ENCODE results near the gene WDFY4. TPM values are rescaled to one million over a fixed set of nuclear protein-coding genes. Genes with fewer than 3 reads are reported as not detected.

WDFY4 gene
- total RNA-seq, 1 donor from 2014 or later, result not detected

- Mint-ChIP-seq H3K9me3 (ENCODE audit: low read depth) (no peaks in the 10 kb centered on the region), H3K4me3 (ENCODE audit: unreplicated experiment) (no peak overlapping the region), H3K4me1 (ENCODE audit: low read depth) (no peaks in the 10 kb centered on the region), H3K27ac (ENCODE audit: unreplicated experiment) (no peak overlapping the region), H3K27me3 (ENCODE audit: low read depth) (peaks cover 16% of the 10 kb centered on the region), H3K36me3 (ENCODE audit: low read depth) (no peaks in the 10 kb centered on the region)
- no peak for DNase-seq (ENCODE audit: low spot score)
- no peak for TF ChIP-seq CTCF (IDR thresholded peaks at IDR 0.05)
Measured at GRCh38 chr10:48740988-48741387, 56.3 kb downstream of the WDFY4 start.

GRCh38 chr10:48742891-48743860 is 58.5 kb downstream of the WDFY4 start:
- H3K36me3 Mint-ChIP-seq (ENCODE audit: low read depth), result peaks cover 2% of the 10 kb centered on the region
- no peak overlapping the region for H3K4me3 Mint-ChIP-seq (ENCODE audit: unreplicated experiment)
- peaks cover 15% of the 10 kb centered on the region for H3K27me3 Mint-ChIP-seq (ENCODE audit: low read depth)
- no peaks in the 10 kb centered on the region for H3K4me1 Mint-ChIP-seq (ENCODE audit: low read depth)
- H3K9me3 Mint-ChIP-seq (ENCODE audit: low read depth), result peaks cover 13% of the 10 kb centered on the region
- no peak overlapping the region for H3K27ac Mint-ChIP-seq (ENCODE audit: unreplicated experiment)
- no peak for TF ChIP-seq CTCF (IDR thresholded peaks at IDR 0.05)
- no peak for DNase-seq (ENCODE audit: low spot score)

GRCh38 chr10:48744587-48744986 is 59.9 kb downstream of the WDFY4 start:
- no peak for TF ChIP-seq CTCF (IDR thresholded peaks at IDR 0.05)
- no peak overlapping the region for H3K4me3 Mint-ChIP-seq (ENCODE audit: unreplicated experiment)
- peaks cover 2% of the 10 kb centered on the region for H3K36me3 Mint-ChIP-seq (ENCODE audit: low read depth)
- H3K27me3 Mint-ChIP-seq (ENCODE audit: low read depth), result peaks cover 11% of the 10 kb centered on the region
- DNase-seq (ENCODE audit: low spot score), result no peak
- peaks cover 13% of the 10 kb centered on the region for H3K9me3 Mint-ChIP-seq (ENCODE audit: low read depth)
- no peak overlapping the region for H3K27ac Mint-ChIP-seq (ENCODE audit: unreplicated experiment)
- H3K4me1 Mint-ChIP-seq (ENCODE audit: low read depth), result no peaks in the 10 kb centered on the region

- H3K36me3 Mint-ChIP-seq (ENCODE audit: low read depth), result peaks cover 2% of the 10 kb centered on the region
- H3K27ac Mint-ChIP-seq (ENCODE audit: unreplicated experiment), result no peak overlapping the region
- DNase-seq (ENCODE audit: low spot score), result no peak
Measured at GRCh38 chr10:48745662-48746245, 61.1 kb downstream of the WDFY4 start.

More at GRCh38 chr10:48745662-48746245, 61.1 kb downstream of the WDFY4 start:
- peaks cover 10% of the 10 kb centered on the region for H3K27me3 Mint-ChIP-seq (ENCODE audit: low read depth)
- peaks cover 13% of the 10 kb centered on the region for H3K9me3 Mint-ChIP-seq (ENCODE audit: low read depth)
- no peak for TF ChIP-seq CTCF (IDR thresholded peaks at IDR 0.05)
- no peaks in the 10 kb centered on the region for H3K4me1 Mint-ChIP-seq (ENCODE audit: low read depth)
- H3K4me3 Mint-ChIP-seq (ENCODE audit: unreplicated experiment), result no peak overlapping the region

All from chondrocyte (in vitro differentiated cells).